ENCODE results near the gene VPS26A.

Gene VPS26A

GRCh38 chr10:69220507-69220906, 96.5 kb downstream of the VPS26A start:
- DNase-seq (ENCODE audit: low read depth in 2 of 2): no peak

All from stimulated activated CD8-positive, alpha-beta memory T cell treated with anti-CD3 and anti-CD28 coated beads, Interleukin-15, amount 100 ng/mL, for 48 hours (primary cell).